HL-60/S4 treated with retinoic acid at 250 ng/mL for 4 days and 3 days (cell line): ENCODE results near the gene RAPGEF2.

Experiments
- in situ Hi-C: fragments of 300-500 bp; cut with MboI; formaldehyde crosslinking; loops from 2 replicates; pipeline ENCODE4 v1.7.0; 2022; ENCODE audit warnings: low sequenced_read_pairs

The RAPGEF2 gene

DNA sequence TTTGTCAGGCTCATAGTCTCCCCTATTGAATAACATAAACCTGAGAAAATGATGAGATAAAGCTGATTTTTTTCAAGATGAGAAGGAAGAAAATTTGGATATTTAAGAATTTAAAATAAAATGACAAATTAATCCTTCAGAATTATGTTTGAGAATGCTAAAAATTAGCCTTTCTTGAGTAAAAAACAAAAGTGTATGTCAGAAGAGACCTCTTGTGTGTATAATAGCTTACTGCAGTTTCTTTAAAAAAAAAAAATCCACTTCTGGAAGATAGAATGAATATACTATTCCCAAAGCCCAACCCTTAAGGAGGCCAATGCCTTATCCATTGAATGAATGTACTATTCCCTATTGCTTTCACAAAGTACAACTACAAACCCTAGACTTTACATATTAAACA is 281.8 kb downstream of the RAPGEF2 start:
- in situ Hi-C loops, result no loop called here

GRCh38 chr4:159386620-159387019 is 283.7 kb downstream of the RAPGEF2 start:
- in situ Hi-C loops, result no loop called here

- in situ Hi-C loops, result no loop called here
These were observed 286.9 kb downstream of the RAPGEF2 start for GRCh38 chr4:159389756-159390155.

DNA sequence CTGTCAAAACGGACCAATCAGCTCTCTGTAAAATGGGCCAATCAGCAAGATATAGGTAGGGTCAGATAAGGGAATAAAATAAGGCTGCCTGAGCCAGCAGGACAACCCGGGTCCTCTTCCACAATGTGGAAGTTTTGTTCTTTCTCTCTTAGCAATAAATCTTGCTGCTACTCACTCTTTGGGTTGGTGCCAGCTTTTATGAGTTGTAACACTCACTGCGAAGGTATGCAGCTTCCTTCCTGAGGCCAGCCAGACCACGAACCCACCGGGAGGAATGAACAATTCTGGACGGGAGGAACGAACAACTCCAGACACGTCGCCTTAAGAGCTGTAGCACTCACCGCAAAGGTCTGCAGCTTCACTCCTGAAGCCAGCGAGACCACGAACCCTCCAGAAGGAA is 287.8 kb downstream of the RAPGEF2 start:
- in situ Hi-C loops, result no loop called here

DNA sequence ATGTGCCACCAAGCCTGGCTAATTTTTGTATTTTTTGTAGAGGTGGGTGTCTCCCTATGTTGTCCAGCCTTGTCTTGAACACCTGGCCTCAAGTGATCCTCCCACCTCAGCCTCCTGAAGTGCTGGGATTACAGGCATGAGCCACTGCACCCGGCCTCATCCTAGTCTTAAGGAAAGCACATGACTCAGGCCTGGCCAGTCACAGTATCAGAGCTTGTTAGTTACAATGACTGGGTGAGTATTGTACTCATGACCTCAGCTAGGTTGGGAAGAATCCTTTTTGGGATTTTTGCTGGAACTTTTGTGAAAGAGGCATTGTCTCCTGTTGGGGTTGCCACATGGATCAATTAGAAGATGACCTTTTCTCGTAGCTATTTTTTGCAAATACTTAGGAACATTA is 292.8 kb downstream of the RAPGEF2 start:
- in situ Hi-C loops, result no loop called here

DNA sequence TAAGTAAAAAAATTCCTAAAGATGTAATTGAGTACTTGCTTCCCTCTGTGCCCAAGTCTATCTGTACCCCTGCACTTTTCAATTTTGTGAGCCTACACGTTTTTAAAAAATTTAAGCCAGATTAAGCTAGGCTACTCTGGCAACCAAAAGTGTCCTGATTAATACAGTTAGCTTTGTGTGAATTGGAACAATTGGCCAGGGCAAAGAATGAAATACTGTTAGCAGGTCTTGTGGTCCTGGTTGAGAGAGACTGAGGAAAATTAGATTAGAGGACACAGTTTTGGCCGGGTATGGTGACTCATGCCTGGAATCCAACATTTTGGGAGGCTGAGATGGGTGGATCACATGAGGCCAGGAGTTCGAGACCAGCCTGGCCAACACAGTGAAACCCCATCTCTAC is 293.3 kb downstream of the RAPGEF2 start:
- in situ Hi-C loops, result no loop called here

DNA sequence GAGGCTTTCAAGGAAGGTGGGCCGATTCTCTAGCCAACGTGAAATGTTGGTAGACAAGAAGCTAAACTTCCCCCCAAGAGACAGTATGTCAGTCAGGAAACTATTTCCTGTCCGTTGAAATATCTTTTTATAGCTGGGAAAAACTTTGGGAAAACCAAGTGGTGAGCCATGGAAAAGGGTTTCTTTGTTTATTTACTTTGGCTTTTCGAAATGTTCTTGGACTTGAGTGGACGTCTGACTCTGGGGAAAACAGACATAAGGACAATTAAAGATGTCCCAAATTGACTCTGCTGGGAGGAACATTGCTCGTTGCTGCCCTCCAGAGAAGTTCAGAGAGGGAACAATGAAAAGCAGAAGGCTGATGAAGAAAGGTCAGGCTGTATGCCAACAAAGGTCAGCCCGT is 295.4 kb downstream of the RAPGEF2 start:
- in situ Hi-C loops, result no loop called here

DNA sequence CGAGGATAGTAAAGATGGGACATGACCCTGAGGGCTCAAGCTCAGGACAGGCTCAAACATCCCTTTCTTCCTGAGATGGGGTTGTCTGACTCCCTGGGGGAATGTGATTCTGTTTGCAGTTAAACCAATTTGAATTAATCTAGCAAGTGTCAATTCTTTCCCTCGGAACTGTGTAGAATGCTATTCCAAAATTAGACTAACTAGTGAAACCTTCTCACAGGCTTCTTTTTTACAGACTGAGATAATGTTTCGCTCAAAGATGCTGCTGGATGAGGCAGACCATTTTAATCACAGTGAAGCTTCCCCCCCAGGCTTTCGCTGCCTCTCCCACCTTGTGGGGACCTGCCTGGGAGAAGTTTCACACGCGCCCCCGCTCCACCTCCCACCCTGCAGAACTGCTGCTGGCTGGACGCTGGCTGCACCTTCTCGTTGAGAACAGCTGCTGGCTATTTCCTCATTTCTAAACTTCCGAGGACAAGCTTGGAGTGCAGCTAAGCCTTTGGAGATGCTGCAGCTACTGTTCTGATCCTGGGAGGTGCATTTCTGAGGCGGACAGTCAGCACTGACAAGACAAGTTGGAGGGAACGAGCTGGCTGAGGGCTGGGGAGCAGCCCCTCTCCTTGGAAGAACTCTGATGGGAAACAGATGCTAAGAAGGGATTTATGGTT is 297.8 kb downstream of the RAPGEF2 start:
- in situ Hi-C loops, result no loop called here

- in situ Hi-C loops, result no loop called here
These were observed 298.4 kb downstream of the RAPGEF2 start for GRCh38 chr4:159401226-159401712.

- in situ Hi-C loops, result no loop called here
These were observed 299.0 kb downstream of the RAPGEF2 start for GRCh38 chr4:159401791-159402380.
